GM12864 (cell line): ENCODE results near the gene CD200.

ENCODE experiments used
- DNase-seq: peaks from one replicate; pipeline ENCODE4 v3.0.0-alpha.2; 2011; ENCODE audit warnings: low read depth
- H3K4me3 ChIP-seq: 2 replicates; pipeline ENCODE4 v1.5.1; 2011; ENCODE audit warnings: mild to moderate bottlenecking, low read depth, low read length, control low read depth
- TF ChIP-seq, protein P1 (sequence below): IDR thresholded peaks from 2 replicates; pipeline ENCODE4 v1.5.1; 2011; ENCODE audit warnings: low read depth, mild to moderate bottlenecking, moderate library complexity, low read length, control low read depth, inconsistent platforms; ENCODE audit errors: missing control alignments

The CD200 gene

DNA sequence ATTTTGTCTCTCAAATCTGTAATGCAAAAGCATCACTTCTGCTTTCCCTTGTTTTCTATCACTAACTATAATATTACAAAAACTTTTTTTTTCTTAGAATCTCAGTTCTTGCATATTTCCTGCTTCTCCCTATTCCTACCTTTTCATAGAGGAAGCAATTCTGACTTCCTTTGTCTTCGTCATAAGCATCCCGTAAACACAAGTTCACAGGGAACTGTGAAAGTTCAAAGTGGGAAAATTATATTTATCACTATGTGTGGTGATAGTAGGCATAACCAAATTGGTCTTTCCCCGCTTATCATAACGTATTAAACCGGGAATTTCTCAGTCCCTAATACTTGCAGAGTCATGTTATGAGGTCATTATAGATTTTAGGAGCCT, 22.3 kb downstream of the CD200 start:
- no peak for DNase-seq
- no peak overlapping the region for H3K4me3 ChIP-seq
- TF ChIP-seq, protein P1, sequence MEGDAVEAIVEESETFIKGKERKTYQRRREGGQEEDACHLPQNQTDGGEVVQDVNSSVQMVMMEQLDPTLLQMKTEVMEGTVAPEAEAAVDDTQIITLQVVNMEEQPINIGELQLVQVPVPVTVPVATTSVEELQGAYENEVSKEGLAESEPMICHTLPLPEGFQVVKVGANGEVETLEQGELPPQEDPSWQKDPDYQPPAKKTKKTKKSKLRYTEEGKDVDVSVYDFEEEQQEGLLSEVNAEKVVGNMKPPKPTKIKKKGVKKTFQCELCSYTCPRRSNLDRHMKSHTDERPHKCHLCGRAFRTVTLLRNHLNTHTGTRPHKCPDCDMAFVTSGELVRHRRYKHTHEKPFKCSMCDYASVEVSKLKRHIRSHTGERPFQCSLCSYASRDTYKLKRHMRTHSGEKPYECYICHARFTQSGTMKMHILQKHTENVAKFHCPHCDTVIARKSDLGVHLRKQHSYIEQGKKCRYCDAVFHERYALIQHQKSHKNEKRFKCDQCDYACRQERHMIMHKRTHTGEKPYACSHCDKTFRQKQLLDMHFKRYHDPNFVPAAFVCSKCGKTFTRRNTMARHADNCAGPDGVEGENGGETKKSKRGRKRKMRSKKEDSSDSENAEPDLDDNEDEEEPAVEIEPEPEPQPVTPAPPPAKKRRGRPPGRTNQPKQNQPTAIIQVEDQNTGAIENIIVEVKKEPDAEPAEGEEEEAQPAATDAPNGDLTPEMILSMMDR: no peak

DNA sequence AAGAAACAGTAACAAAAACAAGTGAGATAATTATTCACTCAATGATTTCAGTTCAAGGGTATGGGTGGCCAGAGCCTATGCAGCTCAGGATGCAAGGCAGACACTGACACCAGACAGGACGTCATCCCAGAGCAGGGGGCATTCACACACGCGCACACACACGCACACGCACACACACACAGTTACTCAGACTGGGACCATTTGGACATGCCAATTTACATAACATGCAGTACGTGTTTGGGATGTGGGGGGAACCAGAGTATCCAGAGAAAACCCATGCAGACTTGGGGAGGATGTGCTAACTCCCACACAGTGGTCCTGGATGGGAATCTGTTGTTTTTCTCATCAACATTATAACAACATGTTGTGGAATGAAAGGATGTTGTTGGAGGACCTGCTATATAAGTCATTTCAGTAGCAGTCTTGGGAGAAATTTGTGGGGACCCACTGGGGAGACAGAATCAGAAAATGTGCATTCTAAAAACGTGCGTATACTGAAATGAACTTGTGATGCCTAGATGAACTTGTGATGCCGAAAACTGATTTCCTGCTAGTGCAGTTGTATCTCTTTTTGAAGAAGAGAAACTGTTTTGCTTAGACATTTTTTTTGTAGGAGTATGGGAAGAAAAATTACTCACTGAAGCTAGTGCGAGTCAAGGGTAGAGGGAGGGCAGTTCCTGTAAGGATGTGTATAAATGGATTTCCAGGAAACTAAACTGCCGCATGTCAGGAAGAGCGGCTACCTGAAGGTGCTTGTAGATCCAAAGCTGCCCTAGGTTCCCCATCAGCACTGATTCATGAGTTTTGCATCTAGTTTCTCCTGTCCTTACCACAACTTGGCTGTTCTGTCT, 25.2 kb downstream of the CD200 start:
- peak overlapping the region; percentile 4; the same call in 1 of the 2 replicates for H3K4me3 ChIP-seq

DNA sequence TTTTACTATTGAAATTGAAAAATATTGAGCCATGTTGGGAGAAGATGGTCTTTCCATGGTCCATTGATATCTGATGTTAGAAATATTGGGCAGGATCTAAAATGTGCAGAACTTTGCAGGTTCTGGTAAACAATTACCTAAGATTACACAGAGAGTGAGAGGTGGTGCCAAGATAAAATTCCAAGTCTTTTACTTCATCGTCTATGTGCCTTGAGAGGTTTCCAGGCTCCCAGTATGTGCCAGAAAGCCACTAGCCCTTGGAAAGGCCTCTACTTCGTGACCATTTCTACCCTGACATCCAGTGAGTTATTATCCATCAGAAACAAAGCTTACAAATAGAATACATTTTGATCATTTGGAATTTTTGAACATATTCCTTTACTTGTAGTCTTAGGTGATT, 27.6 kb downstream of the CD200 start:
- TF ChIP-seq, protein P1: no peak
- H3K4me3 ChIP-seq: no peak overlapping the region
- no peak for DNase-seq

More for the DNA sequence above, 25.2 kb downstream of the CD200 start:
- TF ChIP-seq, protein P1: no peak
- DNase-seq: no peak

DNA sequence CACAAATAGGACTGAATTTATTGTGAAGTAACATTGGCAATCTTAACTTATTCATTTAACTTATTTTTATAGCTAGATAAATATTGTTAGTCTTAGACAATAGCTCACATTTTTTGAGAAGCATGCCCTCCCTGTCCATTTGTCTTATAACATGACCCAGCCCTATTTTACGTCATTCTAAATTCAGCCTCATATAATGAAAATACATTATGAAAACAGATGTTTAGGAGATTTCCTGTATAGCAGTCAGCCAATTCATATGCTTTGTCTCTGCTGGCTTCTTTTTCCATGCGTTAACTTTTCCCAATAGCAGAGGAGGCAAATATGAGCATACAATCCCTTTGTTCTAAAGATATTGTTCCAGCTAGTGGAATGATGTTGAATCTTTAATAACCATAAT, 29.3 kb downstream of the CD200 start:
- no peak overlapping the region for H3K4me3 ChIP-seq
- no peak for DNase-seq
- TF ChIP-seq, protein P1: no peak

DNA sequence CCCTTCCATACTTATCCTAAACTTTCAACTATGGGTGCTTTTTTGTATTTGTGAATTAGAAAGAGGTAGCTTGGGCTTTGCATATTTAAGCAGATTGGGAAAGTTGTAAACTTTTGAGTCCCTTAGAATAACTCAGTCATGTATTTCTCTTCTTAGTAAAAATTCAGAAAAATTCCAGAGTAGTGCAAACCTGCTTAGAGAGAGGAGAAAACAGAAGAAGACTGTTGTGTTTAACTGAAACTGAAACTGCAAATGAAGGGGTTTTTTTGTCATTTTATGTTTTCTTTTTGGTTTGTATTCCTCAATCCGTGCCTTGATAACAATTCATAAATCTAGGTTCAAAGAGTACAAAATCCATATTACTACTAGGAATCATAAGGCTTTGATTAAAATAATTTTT, 31.3 kb downstream of the CD200 start:
- no peak overlapping the region for H3K4me3 ChIP-seq
- DNase-seq: no peak
- TF ChIP-seq, protein P1: no peak

DNA sequence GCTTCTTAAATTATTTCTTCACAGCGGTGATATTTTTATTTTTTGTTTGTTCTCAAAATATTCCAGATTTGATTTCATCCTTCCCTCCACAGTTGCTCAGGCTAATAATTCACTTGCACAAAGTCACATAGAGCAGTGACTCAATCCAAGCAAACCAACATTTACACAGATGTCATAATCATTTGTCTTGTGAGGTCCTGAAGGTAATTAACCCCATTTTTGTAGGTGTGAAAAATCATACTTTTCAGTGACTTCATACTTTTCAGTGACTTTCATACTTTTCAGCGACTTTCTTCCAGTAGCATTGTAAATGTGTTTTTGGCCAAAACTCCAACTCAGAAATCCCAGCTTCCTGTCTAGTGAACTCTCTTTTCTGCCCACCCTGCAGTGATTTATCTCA, 32.1 kb downstream of the CD200 start:
- TF ChIP-seq, protein P1: no peak
- DNase-seq: no peak
- H3K4me3 ChIP-seq: no peak overlapping the region

DNA sequence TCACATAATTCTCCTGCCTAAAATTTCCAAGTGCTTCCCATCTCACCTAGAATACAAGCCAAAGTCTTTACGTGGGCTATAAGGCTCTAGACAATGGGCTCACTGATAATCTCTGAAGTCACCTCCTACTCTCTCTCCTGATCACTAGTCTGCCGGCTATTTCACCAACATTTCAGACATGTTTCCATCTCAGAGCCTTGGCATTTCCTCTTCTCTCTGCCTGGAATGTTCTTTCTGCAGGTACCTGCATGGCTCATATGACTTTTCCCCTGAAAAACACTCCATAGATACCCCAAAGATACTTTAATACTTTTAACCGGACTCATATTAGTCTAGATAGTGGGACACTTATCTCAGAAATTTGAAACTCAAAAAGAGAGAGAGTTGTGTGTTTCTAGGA, 32.7 kb downstream of the CD200 start:
- H3K4me3 ChIP-seq: no peak overlapping the region
- TF ChIP-seq, protein P1: no peak

More for the DNA sequence above, 32.7 kb downstream of the CD200 start:
- no peak for DNase-seq
